Adrenal gland (tissue), 12 donors: ENCODE data around the gene ALB. TPM values are rescaled to one million over a fixed set of nuclear protein-coding genes. Genes with fewer than 3 reads are reported as not detected.
A peak's percentile ranks its signal among the peaks of the same experiment; 100 is the strongest.

Source experiments
- DNase-seq, 7 donors: peaks; one replicate each; pipeline ENCODE4 v3.0.0-alpha.2; 2019 to 2020
- H3K27ac ChIP-seq, 5 donors: fragments of 200-600 bp; sonication (generic) in 4 of 5; 1 replicate in 3 of 5; 2 replicates in 2 of 5; pipeline versions ENCODE4 v1.5.1 to v1.8.0; 2016 to 2020; ENCODE audit warnings: mild to moderate bottlenecking in 1 of 5
- H3K27me3 ChIP-seq: fragments of 200-600 bp; 2 replicates; pipeline ENCODE4 v1.8.0; 2021
- H3K36me3 ChIP-seq, 2 donors: fragments of 200-600 bp; replicated peaks in 1 of 2; 1 replicate in 1 of 2; 2 replicates in 1 of 2; pipeline versions ENCODE4 v1.5.1 to v1.8.0; 2018 to 2022
- H3K4me1 ChIP-seq, 2 donors: fragments of 200-600 bp; replicated peaks in 1 of 2; 1 replicate in 1 of 2; 2 replicates in 1 of 2; pipeline versions ENCODE4 v1.5.1 to v1.8.0; 2018 to 2021
- H3K4me3 ChIP-seq, 4 donors: fragments of 200-600 bp; sonication (generic) in 3 of 4; one replicate each; pipeline ENCODE4 v1.5.1; 2016 to 2018
- H3K9me3 ChIP-seq, 3 donors: fragments of 200-600 bp; sonication (generic) in 1 of 3; replicated peaks in 1 of 3; 1 replicate in 2 of 3; 2 replicates in 1 of 3; pipeline versions ENCODE4 v1.5.1 to v1.8.0; 2016 to 2021
- CTCF ChIP-seq, 6 experiments: fragments of 450-650 bp in 4 of 6; fragments of 200-600 bp in 2 of 6; sonication (generic) in 1 of 6; IDR thresholded peaks; 1 replicate in 5 of 6; 2 replicates in 1 of 6; pipeline versions ENCODE4 v1.5.1 to v1.8.0; 2016 to 2021; ENCODE audit warnings: antibody characterized with exemption in 6 of 6, mild to moderate bottlenecking in 2 of 6, moderate library complexity in 1 of 6
- POLR2A ChIP-seq, 2 donors: fragments of 450-650 bp; IDR thresholded peaks; one replicate each; pipeline ENCODE4 v1.6.1; 2017; ENCODE audit warnings: antibody characterized with exemption in 2 of 2, mild to moderate bottlenecking in 2 of 2, moderate library complexity in 1 of 2
- WGBS, 4 donors: extraction: QIAGEN DNeasy Blood & Tissue Kit in 2 of 4; methylation state at CpG; one replicate each; pipeline versions ENCODE4 v1.1.5 to v1.1.7; 2013 to 2017; 5-methylcytosine and 5-hydroxymethylcytosine counted together
- intact Hi-C, 2 donors: fragments of 100-400 bp; cut with DNase I; formaldehyde crosslinking; loops; one replicate each; pipeline versions ENCODE4 v1.14.1 to v1.15.0; 2022 to 2023
- polyA plus RNA-seq, 3 donors: library from polyadenylated mRNA; stranded (reverse); fragments of 200-250 nt in 2 of 3; fragments of 350-450 nt in 1 of 3; fragmentation: Illumina TruSeq in 1 of 3; extraction: RNeasy Lipid Tissue Mini Kit (QIAGEN cat#74804) in 1 of 3; gene quantifications; one replicate each; pipeline ENCODE4 v1.2.3, GENCODE V29; 2013 to 2014
- total RNA-seq, 9 donors: library from RNA; depleted of rRNA in 4 of 9; stranded (reverse); fragments of >200 nt in 4 of 9; fragments of 120-200 nt in 1 of 9; fragmentation: NEBNext Ultra II Directional in 1 of 9; extraction: Animal tissue kit (Norgen Biotek cat#: 25700) in 1 of 9; gene quantifications; one replicate each; pipeline versions ENCODE4 v1.1.0 to v1.2.4, GENCODE V29; 2013 to 2023
- donor health status: healthy with polysubstance abuse.
- donor health status: Bipolar disorder and iron deficiency.
- donor health status: DM: yes; HTN: yes; CAD: no.
- donor health status: DM: no; HTN: no; CAD: no.
- donor health status: DM: no; HTN: no; CAD: no.
- donor health status: DM: yes; HTN: yes; CAD: no.

Gene ALB
- total and polyA plus RNA-seq, 12 donors: 0.61 to 38.5 (median 5.3) TPM; not detected in 3

DNA sequence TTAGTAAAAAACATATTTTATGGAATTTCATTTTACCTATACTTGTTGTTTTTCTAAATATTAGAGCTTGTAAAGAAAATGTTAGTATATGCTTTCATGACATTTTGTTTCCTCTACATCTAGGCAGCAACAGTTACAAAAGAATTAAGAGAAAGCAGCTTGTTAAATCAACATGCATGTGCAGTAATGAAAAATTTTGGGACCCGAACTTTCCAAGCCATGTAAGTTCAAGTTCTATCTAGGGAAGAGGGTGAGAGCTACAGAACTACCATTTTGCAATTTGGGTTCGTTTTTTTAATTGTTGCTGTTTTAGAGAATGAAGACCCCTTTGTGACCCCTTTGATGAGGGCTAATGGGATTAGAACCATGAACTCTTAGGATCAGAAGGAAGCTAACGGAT, 39.1 kb downstream of the ALB start:
- 52 to 75% (median 71%) methylated on average over 3 of the region's 3 CpGs for WGBS, 4 donors

GRCh38 chr4:73445383-73446335, 41.6 kb downstream of the ALB start:
- no peak for TF ChIP-seq CTCF (IDR thresholded peaks at IDR 0.05)
- TF ChIP-seq POLR2A (IDR thresholded peaks at IDR 0.05): no peak
- Histone ChIP-seq H3K4me3 (no peak overlapping the region), H3K9me3 (no peaks in the 10 kb centered on the region), H3K27me3 (peaks cover 5% of the 10 kb centered on the region), H3K4me1 (no peaks in the 10 kb centered on the region), H3K36me3 (no peaks in the 10 kb centered on the region), H3K27ac (no peak overlapping the region)
- intact Hi-C loops: no loop called here
- 77 to 86% (median 79%) methylated on average over 7 of the region's 7 CpGs for WGBS, 4 donors
- DNase-seq: no peak

More for the DNA sequence above, 39.1 kb downstream of the ALB start:
- Histone ChIP-seq H3K27me3 (no peaks in the 10 kb centered on the region), H3K4me1 (no peaks in the 10 kb centered on the region), H3K4me3 (no peak overlapping the region), H3K9me3 (no peaks in the 10 kb centered on the region), H3K36me3 (no peaks in the 10 kb centered on the region), H3K27ac (no peak overlapping the region)
- no peak for TF ChIP-seq POLR2A (IDR thresholded peaks at IDR 0.05)
- intact Hi-C loops: no loop called here
- DNase-seq: no peak

DNA sequence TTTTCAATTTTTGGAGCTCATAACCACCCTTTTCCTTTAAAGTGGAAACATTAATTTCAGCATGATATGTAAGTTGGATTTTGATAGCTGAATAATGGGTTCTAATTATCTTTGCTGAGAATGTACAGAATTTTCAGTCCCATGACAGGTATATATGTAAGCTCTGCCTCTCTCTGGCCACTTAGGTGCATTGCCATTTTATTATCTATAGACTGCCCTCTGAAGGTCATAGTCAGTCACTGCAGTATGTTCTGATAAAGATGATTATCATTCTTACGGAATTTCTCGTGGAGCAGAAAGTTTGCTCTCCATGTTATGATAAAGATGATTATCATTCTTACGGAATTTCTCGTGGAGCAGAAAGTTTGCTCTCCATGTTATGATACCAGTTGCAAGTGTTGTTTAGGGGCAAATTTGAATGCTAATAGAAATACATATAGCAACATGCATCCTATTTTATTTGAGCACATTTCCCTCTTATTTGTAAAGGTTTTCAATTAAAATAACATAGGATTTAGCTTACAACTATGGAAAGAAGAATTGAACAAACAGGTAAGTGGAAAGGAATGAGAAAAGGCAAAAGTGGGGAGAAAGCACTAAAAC, 42.4 kb downstream of the ALB start:
- Histone ChIP-seq H3K4me1 (no peaks in the 10 kb centered on the region), H3K9me3 (no peaks in the 10 kb centered on the region), H3K27me3 (peaks cover 5% of the 10 kb centered on the region), H3K4me3 (no peak overlapping the region), H3K27ac (no peak overlapping the region), H3K36me3 (no peaks in the 10 kb centered on the region)
- intact Hi-C loops: no loop called here
- DNase-seq: peak in 3 of 7 donors; percentile 12 to 31 (median 21)
- WGBS, 4 donors: 8 to 33% (median 14%) methylated on average over 2 to 4 of the region's 4 CpGs
- TF ChIP-seq POLR2A (IDR thresholded peaks at IDR 0.05) (no peak), CTCF (IDR thresholded peaks at IDR 0.05) (peak; percentile 50 to 66 (median 60))

- Histone ChIP-seq H3K4me3 (no peak overlapping the region), H3K4me1 (no peaks in the 10 kb centered on the region), H3K9me3 (no peaks in the 10 kb centered on the region), H3K27me3 (peaks cover 5% of the 10 kb centered on the region), H3K36me3 (no peaks in the 10 kb centered on the region), H3K27ac (no peak overlapping the region)
- 57 to 70% (median 61%) methylated on average over 4 of the region's 4 CpGs for WGBS, 4 donors
- TF ChIP-seq POLR2A (IDR thresholded peaks at IDR 0.05) (no peak), CTCF (IDR thresholded peaks at IDR 0.05) (no peak)
- intact Hi-C loops: no loop called here
- no peak for DNase-seq
These were observed 43.6 kb downstream of the ALB start for GRCh38 chr4:73447671-73448070.
